GM21447 (cell line): Measurements from ENCODE around the gene FOXK2.
"Not testable (repeated sequence)": the region's sequence is repeated elsewhere in the genome, so short reads cannot be mapped to it uniquely, and the experiment has no call there.

Experiments used
- ATAC-seq: cut with Tn5 transposase; IDR thresholded peaks from one replicate; pipeline ENCODE4 v1.9.1; 2021; ENCODE audit not compliant: unreplicated experiment

The FOXK2 gene

GRCh38 chr17:82494236-82495055 is 25.1 kb upstream of the FOXK2 start:
- ATAC-seq, result peak; percentile 52

GRCh38 chr17:82495844-82496528 is 23.5 kb upstream of the FOXK2 start:
- no peak for ATAC-seq

GRCh38 chr17:82496529-82497434 is 22.8 kb upstream of the FOXK2 start:
- ATAC-seq, result peak; percentile 53

- peak; percentile 5 for ATAC-seq
Measured at GRCh38 chr17:82497483-82498405, 21.8 kb upstream of the FOXK2 start.

GRCh38 chr17:82502207-82502606 is 17.3 kb upstream of the FOXK2 start:
- ATAC-seq, result no peak

- ATAC-seq, result no peak
Measured at GRCh38 chr17:82503094-82503727, 16.3 kb upstream of the FOXK2 start.

GRCh38 chr17:82503728-82504308 is 15.7 kb upstream of the FOXK2 start:
- ATAC-seq, result no peak

- no peak for ATAC-seq
Measured at GRCh38 chr17:82505296-82505695, 14.2 kb upstream of the FOXK2 start.

GRCh38 chr17:82506402-82506801 is 13.1 kb upstream of the FOXK2 start:
- ATAC-seq, result peak; percentile 90

GRCh38 chr17:82507631-82508175 is 11.8 kb upstream of the FOXK2 start:
- ATAC-seq, result no peak

GRCh38 chr17:82511642-82512041 is 7.9 kb upstream of the FOXK2 start:
- not testable (repeated sequence) for ATAC-seq

GRCh38 chr17:82513864-82514263 is 5.7 kb upstream of the FOXK2 start:
- ATAC-seq, result not testable (repeated sequence)

- ATAC-seq, result no peak
Measured at GRCh38 chr17:82517230-82517865, 2.2 kb upstream of the FOXK2 start.

- no peak for ATAC-seq
Measured at GRCh38 chr17:82519971-82520903, 705 bp downstream of the FOXK2 start.

GRCh38 chr17:82524540-82524939 is 5.0 kb downstream of the FOXK2 start:
- ATAC-seq, result no peak

- no peak for ATAC-seq
Measured at GRCh38 chr17:82525712-82526111, 6.2 kb downstream of the FOXK2 start.

- ATAC-seq, result no peak
Measured at GRCh38 chr17:82527898-82528297, 8.4 kb downstream of the FOXK2 start.
